K562 (cell line): ENCODE data around the gene NCR1. TPM values are rescaled to one million over a fixed set of nuclear protein-coding genes. Genes with fewer than 3 reads are reported as not detected.

Source experiments
- ATAC-seq: fragments of 200-7000 bp; cut with Tn5 transposase; 3 replicates; pipeline ENCODE4 v1.9.1; 2020; ENCODE audit warnings: moderate library complexity
- BruUV-seq: library from RNA; stranded (reverse); fragments of 400-500 nt; replicated peaks from 2 replicates; lab custom pipeline; 2021; lab: Mats Ljungman, UMichigan
- CTCF ChIA-PET: fragments of 300-600 bp; formaldehyde crosslinking; extraction: SDS; loops from one replicate; lab custom pipeline; 2021; ENCODE audit warnings: low intra/inter-chr PET ratio; lab: Yijun Ruan, JAX
- POLR2A ChIA-PET: fragments of 300-600, 350-650 bp; sonication (Branson Sonifier 250); formaldehyde crosslinking; extraction: SDS; loops from one replicate; lab custom pipeline; 2021; ENCODE audit warnings: antibody characterized with exemption, inconsistent platforms; lab: Yijun Ruan, JAX
- DNase-seq, 4 experiments: peaks; one replicate each; pipeline versions ENCODE4 v3.0.0 to v3.0.0-alpha.2; 2011 to 2018; ENCODE audit warnings: low spot score in 3 of 4, mixed read lengths in 3 of 4; ENCODE audit errors: extremely low read depth in 1 of 4
- FAIRE-seq: peaks from 2 replicates; lab custom pipeline; 2011; peaks lifted over from hg19 to GRCh38; lab: Jason Lieb, UNC
- H2AFZ ChIP-seq: 2 replicates; pipeline ENCODE4 v1.6.0; 2011; ENCODE audit warnings: low read depth, low read length, control low read depth, inconsistent platforms
- H3K27ac ChIP-seq: fragments of 200-600 bp; 3 replicates; pipeline ENCODE4 v1.8.0; 2011; ENCODE audit warnings: low read depth, mild to moderate bottlenecking, control low read depth, inconsistent platforms, low read length, moderate library complexity, mixed read lengths; ENCODE audit errors: extremely low read depth
- H3K27me3 ChIP-seq, 2 experiments: fragments of 300-600 bp in 1 of 2; 2 replicates in 1 of 2; 3 replicates in 1 of 2; pipeline versions ENCODE4 v1.6.0 to v1.8.0; 2011; ENCODE audit warnings: inconsistent platforms in 2 of 2, low read length in 2 of 2, mild to moderate bottlenecking in 1 of 2, mixed read lengths in 1 of 2, moderate library complexity in 1 of 2; ENCODE audit not compliant: control insufficient read depth in 2 of 2, insufficient read depth in 2 of 2
- H3K36me3 ChIP-seq: fragments of 300-600 bp; 3 replicates; pipeline ENCODE4 v1.8.0; 2011; ENCODE audit warnings: mild to moderate bottlenecking, low read length, inconsistent platforms; ENCODE audit not compliant: control insufficient read depth, insufficient read depth
- H3K4me1 ChIP-seq, 2 experiments: fragments of 200-600 bp in 1 of 2; replicated peaks in 1 of 2; 2 replicates in 1 of 2; 3 replicates in 1 of 2; pipeline versions ENCODE4 v1.5.1 to v1.8.0; 2011; ENCODE audit warnings: inconsistent platforms in 2 of 2, low read length in 2 of 2, mild to moderate bottlenecking in 1 of 2, mixed read lengths in 1 of 2, moderate library complexity in 1 of 2; ENCODE audit not compliant: control insufficient read depth in 2 of 2, insufficient read depth in 2 of 2
- H3K4me2 ChIP-seq: 2 replicates; pipeline ENCODE4 v1.6.1; 2011; ENCODE audit warnings: low read length, control low read depth, inconsistent platforms, mixed read lengths; ENCODE audit not compliant: insufficient read depth
- H3K4me3 ChIP-seq: fragments of 200-600 bp; sonication (generic), shearing (Covaris generic); 2 replicates; pipeline ENCODE4 v1.5.1; 2016; ENCODE audit warnings: control low read depth, inconsistent platforms
- H3K79me2 ChIP-seq: fragments of 200-600 bp; 3 replicates; pipeline ENCODE4 v1.8.0; 2011; ENCODE audit warnings: low read length, inconsistent platforms; ENCODE audit not compliant: control insufficient read depth, insufficient read depth
- H3K9ac ChIP-seq, 2 experiments: 2 replicates each; pipeline versions ENCODE4 v1.6.0 to v1.6.1; 2011; ENCODE audit warnings: low read depth in 2 of 2, low read length in 2 of 2, control low read depth in 1 of 2, inconsistent platforms in 1 of 2, mild to moderate bottlenecking in 1 of 2, mixed read lengths in 1 of 2; ENCODE audit not compliant: insufficient read depth in 1 of 2
- H3K9me1 ChIP-seq: one replicate; pipeline ENCODE4 v1.6.0; 2011; ENCODE audit warnings: inconsistent platforms, mild to moderate bottlenecking, low read length, moderate library complexity; ENCODE audit not compliant: control insufficient read depth, insufficient read depth
- H3K9me3 ChIP-seq: replicated peaks from 2 replicates; pipeline ENCODE4 v1.5.1; 2011; ENCODE audit warnings: low read depth, low read length, inconsistent platforms; ENCODE audit not compliant: control insufficient read depth, insufficient read depth
- H4K20me1 ChIP-seq: replicated peaks from 2 replicates; pipeline ENCODE4 v1.6.1; 2011; ENCODE audit warnings: low read length, inconsistent platforms, mixed read lengths; ENCODE audit not compliant: control insufficient read depth, insufficient read depth
- ARID3A ChIP-seq: IDR thresholded peaks from 2 replicates; pipeline ENCODE4 v1.6.1; 2012; ENCODE audit warnings: low read depth, low read length, improper control_type of control experiment, borderline replicate concordance
- BMI1 ChIP-seq: fragments of 150-350 bp; IDR thresholded peaks from 2 replicates; pipeline ENCODE4 v1.6.1; 2014; ENCODE audit warnings: low read length
- E2F1 ChIP-seq: sonication (generic); formaldehyde crosslinking; IDR thresholded peaks from 2 replicates; pipeline ENCODE4 v1.8.1; 2023; ENCODE audit warnings: mild to moderate bottlenecking, missing genetic modification reagents, moderate library complexity
- E2F3 ChIP-seq: fragments of 250-450 bp; sonication (Bioruptor Pico); IDR thresholded peaks from 2 replicates; pipeline ENCODE4 v1.4.0; 2020; ENCODE audit warnings: mild to moderate bottlenecking
- E2F4 ChIP-seq: sonication (generic); formaldehyde crosslinking; IDR thresholded peaks from 2 replicates; pipeline ENCODE4 v1.8.0; 2022; ENCODE audit warnings: mild to moderate bottlenecking, low read depth, missing genetic modification reagents
- FOXP1 ChIP-seq: sonication (generic); formaldehyde crosslinking; IDR thresholded peaks from 2 replicates; pipeline ENCODE4 v1.8.0; 2022; ENCODE audit warnings: mild to moderate bottlenecking, missing genetic modification reagents
- GMEB1 ChIP-seq: fragments of 250-450 bp; sonication (Bioruptor Pico); IDR thresholded peaks from 2 replicates; pipeline ENCODE4 v1.4.0; 2020; ENCODE audit warnings: mild to moderate bottlenecking
- HNRNPUL1 ChIP-seq: fragments of 200-400 bp; formaldehyde crosslinking; IDR thresholded peaks from 2 replicates; pipeline ENCODE4 v1.6.1; 2017; ENCODE audit warnings: low read length
- KLF13 ChIP-seq: fragments of 450-650 bp; IDR thresholded peaks from 2 replicates; pipeline ENCODE4 v1.6.1; 2016; ENCODE audit warnings: missing genetic modification characterization, low read depth, mild to moderate bottlenecking, missing compliant biosample characterization, moderate library complexity, borderline replicate concordance
- MYBL2 ChIP-seq, 2 experiments: fragments of 450-650 bp in 1 of 2; sonication (generic) in 1 of 2; formaldehyde crosslinking in 1 of 2; IDR thresholded peaks; 2 replicates each; pipeline versions ENCODE4 v1.6.1 to v1.8.1; 2017 to 2022; ENCODE audit warnings: borderline replicate concordance in 1 of 2, inconsistent platforms in 1 of 2, low read depth in 1 of 2, mild to moderate bottlenecking in 1 of 2, missing genetic modification reagents in 1 of 2, moderate library complexity in 1 of 2
- TAL1 ChIP-seq: fragments of 450-650 bp; IDR thresholded peaks from 2 replicates; pipeline ENCODE4 v1.6.1; 2016; ENCODE audit warnings: mild to moderate bottlenecking
- TOE1 ChIP-seq, 2 experiments: fragments of 450-650 bp in 1 of 2; sonication (generic) in 1 of 2; formaldehyde crosslinking in 1 of 2; IDR thresholded peaks; 2 replicates each; pipeline versions ENCODE4 v1.7.1 to v1.8.0; 2016 to 2022; ENCODE audit warnings: borderline replicate concordance in 2 of 2, mild to moderate bottlenecking in 2 of 2, antibody characterized with exemption in 1 of 2, inconsistent platforms in 1 of 2, low read depth in 1 of 2, missing genetic modification reagents in 1 of 2, moderate library complexity in 1 of 2
- ZNF239 ChIP-seq: fragments of 250-450 bp; sonication (Bioruptor Pico); IDR thresholded peaks from 2 replicates; pipeline ENCODE4 v1.4.0; 2020; ENCODE audit warnings: mild to moderate bottlenecking
- ZNF384 ChIP-seq: IDR thresholded peaks from 2 replicates; pipeline ENCODE4 v1.6.1; 2012; ENCODE audit warnings: low read depth, low read length, improper control_type of control experiment
- WGBS: fragments of 100-300 bp; shearing (Covaris generic); methylation state at CpG from one replicate; pipeline ENCODE4 v1.1.6; 2016; ENCODE audit warnings: low coverage, mixed read lengths; ENCODE audit not compliant: insufficient coverage; ENCODE audit errors: missing lambda C conversion rate; 5-methylcytosine and 5-hydroxymethylcytosine counted together
- in situ Hi-C: fragments of 300-500 bp; cut with MboI; formaldehyde crosslinking; loops from 4 replicates; pipeline ENCODE4 v1.15.0; 2018; ENCODE audit warnings: inconsistent platforms, mixed read lengths
- intact Hi-C: fragments of 100-400 bp; cut with micrococcal nuclease; formaldehyde crosslinking; loops from 2 replicates; pipeline ENCODE4 v1.14.2; 2022
- polyA plus RNA-seq, 8 experiments: library from polyadenylated mRNA; depleted of rRNA in 4 of 8; stranded (reverse) in 5 of 8; unstranded in 3 of 8; fragments of >200 nt; fragmentation: Nextera tagmentation in 2 of 8; fragmentation: Illumina TruSeq in 1 of 8; extraction: Ambion mirVana in 2 of 8; extraction: Trizol in 1 of 8; gene quantifications; 2 replicates each; pipeline versions ENCODE4 v1.2.1 to v1.2.3, GENCODE V29; 2011 to 2014; ENCODE audit warnings: inconsistent platforms in 1 of 8, missing spikeins in 1 of 8
- total RNA-seq, 7 experiments: library from RNA; depleted of rRNA in 6 of 7; stranded (reverse); fragments of >200 nt in 6 of 7; fragmentation: Illumina TruSeq in 2 of 7; extraction: Trizol in 2 of 7; gene quantifications; 2 replicates each; pipeline versions ENCODE4 v1.2.1 to v1.2.3, GENCODE V29; 2011 to 2021; ENCODE audit warnings: low replicate concordance in 1 of 7

Gene NCR1
- total and polyA plus RNA-seq, 9 of the 15 experiments (the other 6 are each of a cell fraction or from before 2014, with no cell fraction given) = 0.25 to 3.1 (median 1.2) TPM

GRCh38 chr19:54889566-54889965, 16.4 kb upstream of the NCR1 start (continued):
- TF ChIP-seq GMEB1 (CRISPR knock-in tag) = no peak

GRCh38 chr19:54893406-54893805, 12.5 kb upstream of the NCR1 start:
- CTCF ChIA-PET = interaction anchor here (0.6 kb wide), 1 partner anchor 25 kb away, joined by 3 read pairs; no protein-coding TSS in a partner anchor
- Histone ChIP-seq H3K27ac (no peak overlapping the region), H3K36me3 (no peaks in the 10 kb centered on the region), H2AFZ (no peak overlapping the region), H3K9me3 (no peaks in the 10 kb centered on the region), H3K4me2 (no peak overlapping the region), H3K9me1 (no peaks in the 10 kb centered on the region), H3K27me3 (peaks cover 0 to 4% of the 10 kb centered on the region in 2 experiments; a peak in 1 of 5 replicates), H4K20me1 (no peaks in the 10 kb centered on the region), H3K4me3 (no peak overlapping the region), H3K9ac (no peak overlapping the region), H3K79me2 (no peaks in the 10 kb centered on the region), H3K4me1 (peaks cover 0 to 4% of the 10 kb centered on the region in 2 experiments; a peak in 3 of 5 replicates)
- ATAC-seq (no peak), FAIRE-seq (no peak), DNase-seq (no peak)
- POLR2A ChIA-PET = no interaction called here
- WGBS = 41% methylated on average over 7 of the region's 7 CpGs
- intact Hi-C loops (no loop called here), in situ Hi-C loops (no loop called here)
- BruUV-seq = no TSS peak
- TF ChIP-seq ZNF384 = no peak
- TF ChIP-seq KLF13 = no peak
- no peak for TF ChIP-seq FOXP1 (CRISPR knock-in tag)
- no peak for TF ChIP-seq TOE1 (IDR thresholded peaks at IDR 0.05; ENCODE audit: borderline replicate concordance)
- TF ChIP-seq TOE1 (CRISPR knock-in tag; IDR thresholded peaks at IDR 0.05; ENCODE audit: borderline replicate concordance, low read depth) = no peak
- TF ChIP-seq ZNF239 = no peak
- TF ChIP-seq TAL1 = no peak
- TF ChIP-seq ARID3A = no peak
- no peak for TF ChIP-seq E2F1 (CRISPR knock-in tag)
- TF ChIP-seq BMI1 = no peak
- no peak for TF ChIP-seq HNRNPUL1
- TF ChIP-seq E2F3 (CRISPR knock-in tag) = no peak
- no peak for TF ChIP-seq MYBL2 (IDR thresholded peaks at IDR 0.05; ENCODE audit: low read depth)
- no peak for TF ChIP-seq MYBL2 (CRISPR knock-in tag; IDR thresholded peaks at IDR 0.05; ENCODE audit: borderline replicate concordance)
- no peak for TF ChIP-seq E2F4
